Neural cell (in vitro differentiated cells): Measurements from ENCODE around the gene COX14. TPM values are rescaled to one million over a fixed set of nuclear protein-coding genes. Genes with fewer than 3 reads are reported as not detected.

Experiments used
- H2AFZ ChIP-seq: fragments of 200-600, 300-800 bp; sonication (generic), shearing (Covaris generic); 2 replicates; pipeline ENCODE4 v1.6.0; 2014; ENCODE audit warnings: low read depth, mild to moderate bottlenecking, antibody characterized with exemption, low read length, moderate library complexity
- H3F3A ChIP-seq: fragments of 200-600 bp; shearing (Covaris generic); 2 replicates; pipeline ENCODE4 v1.6.1; 2016; ENCODE audit warnings: mild to moderate bottlenecking, moderate library complexity, mixed read lengths, antibody characterized with exemption, low read length; ENCODE audit not compliant: insufficient read depth, poor library complexity, severe bottlenecking
- H3K27ac ChIP-seq: fragments of 200-600, 300-800 bp; sonication (generic), shearing (Covaris generic); 2 replicates; pipeline ENCODE4 v1.5.1; 2014; ENCODE audit warnings: mild to moderate bottlenecking, low read length, moderate library complexity
- H3K27me3 ChIP-seq: fragments of 300-800, 200-600 bp; sonication (generic), shearing (Covaris generic); 2 replicates; pipeline ENCODE4 v1.6.0; 2014; ENCODE audit warnings: mild to moderate bottlenecking, low read depth, low read length, moderate library complexity; ENCODE audit not compliant: insufficient read depth
- H3K36me3 ChIP-seq: fragments of 300-800, 200-600 bp; sonication (generic), shearing (Covaris generic); 2 replicates; pipeline ENCODE4 v1.5.1; 2014; ENCODE audit warnings: mild to moderate bottlenecking, antibody characterized with exemption, low read length, moderate library complexity; ENCODE audit not compliant: insufficient read depth
- H3K4me2 ChIP-seq: fragments of 300-800, 200-600 bp; sonication (generic), shearing (Covaris generic); 2 replicates; pipeline ENCODE4 v1.6.0; 2014; ENCODE audit warnings: mild to moderate bottlenecking, low read length
- H3K4me3 ChIP-seq: fragments of 300-800, 200-600 bp; sonication (generic), shearing (Covaris generic); 2 replicates; pipeline ENCODE4 v1.5.1; 2014; ENCODE audit warnings: mild to moderate bottlenecking, low read length, moderate library complexity
- H3K79me2 ChIP-seq: fragments of 200-600 bp; shearing (Covaris generic); replicated peaks from 2 replicates; pipeline ENCODE4 v1.6.0; 2014; ENCODE audit warnings: mild to moderate bottlenecking, low read length, moderate library complexity; ENCODE audit not compliant: insufficient read depth
- H3K9ac ChIP-seq: fragments of 300-800, 200-600 bp; sonication (generic), shearing (Covaris generic); 2 replicates; pipeline ENCODE4 v1.6.1; 2016; ENCODE audit warnings: mild to moderate bottlenecking, low read length, mixed read lengths
- H3K9me2 ChIP-seq: fragments of 200-600 bp; shearing (Covaris generic); 2 replicates; pipeline ENCODE4 v1.6.1; 2016; ENCODE audit warnings: mild to moderate bottlenecking, low read length, mixed read lengths; ENCODE audit not compliant: insufficient read depth
- H3K9me3 ChIP-seq: fragments of 200-600, 300-800 bp; sonication (generic), shearing (Covaris generic); 2 replicates; pipeline ENCODE4 v1.6.1; 2016; ENCODE audit warnings: mild to moderate bottlenecking, mixed run types, low read length, moderate library complexity, mixed read lengths
- H4K20me1 ChIP-seq: fragments of 200-600 bp; shearing (Covaris generic); 2 replicates; pipeline ENCODE4 v1.6.1; 2016; ENCODE audit warnings: mild to moderate bottlenecking, mixed run types; ENCODE audit not compliant: insufficient read depth
- CTCF ChIP-seq: fragments of 450-650 bp; IDR thresholded peaks from 2 replicates; pipeline ENCODE4 v1.5.1; 2014; ENCODE audit warnings: antibody characterized with exemption, mild to moderate bottlenecking, moderate library complexity; ENCODE audit not compliant: poor library complexity, severe bottlenecking
- EP300 ChIP-seq: fragments of 450-650 bp; conservative IDR thresholded peaks from 2 replicates; pipeline ENCODE4 v1.6.1; 2014; ENCODE audit warnings: antibody characterized with exemption, mild to moderate bottlenecking, moderate library complexity; ENCODE audit not compliant: poor library complexity, severe bottlenecking
- EZH2 ChIP-seq: fragments of 200-600, 300-800 bp; shearing (Covaris generic), sonication (generic); IDR thresholded peaks from 2 replicates; pipeline ENCODE4 v1.6.1; 2014; ENCODE audit warnings: antibody characterized with exemption, low read length, borderline replicate concordance, mild to moderate bottlenecking; ENCODE audit not compliant: insufficient read depth, poor library complexity, severe bottlenecking
- MXI1 ChIP-seq: fragments of 450-650 bp; conservative IDR thresholded peaks from 2 replicates; pipeline ENCODE4 v1.6.1; 2014; ENCODE audit warnings: antibody characterized with exemption, mild to moderate bottlenecking; ENCODE audit not compliant: poor library complexity, severe bottlenecking
- POLR2AphosphoS5 ChIP-seq: IDR thresholded peaks from 2 replicates; pipeline ENCODE4 v1.6.1; 2012
- RAD21 ChIP-seq: fragments of 450-650 bp; conservative IDR thresholded peaks from 2 replicates; pipeline ENCODE4 v1.6.1; 2014; ENCODE audit warnings: antibody characterized with exemption, mild to moderate bottlenecking, moderate library complexity
- REST ChIP-seq: IDR thresholded peaks from 2 replicates; pipeline ENCODE4 v1.6.1; 2012; ENCODE audit warnings: borderline replicate concordance
- SMC3 ChIP-seq: fragments of 450-650 bp; conservative IDR thresholded peaks from 2 replicates; pipeline ENCODE4 v1.6.1; 2014; ENCODE audit warnings: antibody characterized with exemption, mild to moderate bottlenecking, moderate library complexity; ENCODE audit not compliant: poor library complexity
- TAF1 ChIP-seq: IDR thresholded peaks from 2 replicates; pipeline ENCODE4 v1.6.1; 2012; ENCODE audit warnings: low read depth
- polyA plus RNA-seq: library from polyadenylated mRNA; depleted of rRNA; stranded (reverse); fragments of >200 nt; gene quantifications from 2 replicates; pipeline ENCODE4 v1.2.3, GENCODE V29; 2014

COX14 gene
- polyA plus RNA-seq, 1 donor from 2014 or later: 79.3 TPM

DNA sequence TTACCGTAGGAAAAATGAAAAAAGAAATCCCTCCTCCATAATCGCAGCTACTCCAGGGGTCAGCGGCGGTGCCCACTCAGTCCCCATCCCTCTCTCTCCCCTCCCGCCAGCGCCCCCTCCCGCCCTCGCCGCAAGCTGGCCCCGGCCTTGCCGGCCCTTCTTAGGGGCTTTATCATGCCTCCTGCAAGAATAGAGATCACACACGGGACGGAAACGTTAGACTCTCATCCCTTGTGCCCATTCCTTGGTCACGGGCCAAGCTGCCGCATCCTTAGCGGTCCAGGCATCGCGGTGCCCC lies 692 bp upstream of the COX14 start:
- peak overlapping the region; percentile 64 for H3K9ac ChIP-seq
- no peaks in the 10 kb centered on the region for H3K27me3 ChIP-seq
- peak overlapping the region; percentile 96 for H2AFZ ChIP-seq
- peaks cover 4% of the 10 kb centered on the region for H3K79me2 ChIP-seq
- H3K27ac ChIP-seq: peak overlapping the region; percentile 68
- H4K20me1 ChIP-seq: no peaks in the 10 kb centered on the region
- H3K9me3 ChIP-seq: no peaks in the 10 kb centered on the region
- H3K36me3 ChIP-seq: no peaks in the 10 kb centered on the region
- H3K9me2 ChIP-seq: no peaks in the 10 kb centered on the region
- H3K4me3 ChIP-seq: peak overlapping the region; percentile 61
- H3F3A ChIP-seq: no peaks in the 10 kb centered on the region
- TF ChIP-seq RAD21 (no peak), CTCF (no peak), EZH2 (no peak)
- H3K4me2 ChIP-seq: no peak overlapping the region

DNA sequence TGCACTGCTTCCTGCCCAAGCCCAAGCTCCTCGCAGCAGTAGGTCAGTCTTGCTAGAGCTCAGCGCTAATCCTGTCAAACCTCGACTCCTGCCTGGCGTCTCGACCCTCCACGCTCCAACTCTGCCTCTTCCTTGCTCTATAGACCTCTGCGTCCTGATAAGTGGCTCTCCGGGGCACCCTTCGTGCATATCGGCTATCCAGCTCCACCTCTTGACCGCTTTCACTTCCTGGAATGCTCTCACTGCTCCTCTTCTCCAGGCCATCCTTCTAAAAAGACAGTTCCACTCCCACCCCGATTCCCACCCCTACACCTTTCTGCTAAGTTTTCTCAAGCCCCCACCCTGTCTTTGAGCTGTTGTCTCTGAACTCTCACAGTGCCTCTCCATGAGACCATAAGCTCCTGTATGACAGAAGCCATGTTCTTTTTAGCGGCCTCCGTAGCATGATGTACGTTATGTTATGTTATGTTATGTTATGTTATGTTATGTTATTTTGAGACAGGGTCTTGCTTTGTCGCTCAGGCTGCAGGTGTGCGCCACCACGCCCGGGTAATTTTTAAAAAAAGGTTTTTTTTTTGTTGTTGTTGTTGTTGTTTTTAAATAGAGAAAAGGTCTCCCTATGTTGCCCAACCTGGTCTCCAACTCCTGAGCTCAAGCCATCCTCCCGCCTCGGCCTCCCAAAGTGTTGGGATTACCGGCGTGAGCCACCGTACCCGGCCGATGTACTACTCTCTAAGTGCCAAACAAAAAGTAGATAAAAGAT lies 601 bp downstream of the COX14 start:
- no peaks in the 10 kb centered on the region for H4K20me1 ChIP-seq
- H3K9me3 ChIP-seq: no peaks in the 10 kb centered on the region
- H2AFZ ChIP-seq: peak overlapping the region; percentile 58
- TF ChIP-seq RAD21: peak; percentile 33
- TF ChIP-seq MXI1: no peak
- TF ChIP-seq POLR2AphosphoS5: no peak
- TF ChIP-seq SMC3: peak; percentile 42
- TF ChIP-seq EP300: no peak
- TF ChIP-seq REST: no peak
- TF ChIP-seq EZH2: no peak
- TF ChIP-seq CTCF: no peak
- no peak for TF ChIP-seq TAF1
- no peaks in the 10 kb centered on the region for H3F3A ChIP-seq
- H3K36me3 ChIP-seq: no peaks in the 10 kb centered on the region
- H3K27me3 ChIP-seq: no peaks in the 10 kb centered on the region
- peak overlapping the region; percentile 85 for H3K9ac ChIP-seq
- peak overlapping the region; percentile 92 for H3K27ac ChIP-seq
- H3K4me2 ChIP-seq: peak overlapping the region; percentile 59
- peak overlapping the region; percentile 75 for H3K4me3 ChIP-seq
- H3K79me2 ChIP-seq: peaks cover 4% of the 10 kb centered on the region
- H3K9me2 ChIP-seq: no peaks in the 10 kb centered on the region
